H9 (cell line): ENCODE measurements around the gene PHF12. TPM values are rescaled to one million over a fixed set of nuclear protein-coding genes. Genes with fewer than 3 reads are reported as not detected.

Experiments
- DNase-seq: peaks from one replicate; pipeline ENCODE4 v3.0.0-alpha.2; 2017
- H2AFZ ChIP-seq: one replicate; pipeline ENCODE4 v1.6.1; 2013; ENCODE audit warnings: mild to moderate bottlenecking, low read length, control low read depth, moderate library complexity
- H2AK5ac ChIP-seq: 2 replicates; pipeline ENCODE4 v1.6.1; 2013; ENCODE audit warnings: low read length, control low read depth, mixed read lengths; ENCODE audit not compliant: insufficient read length
- H2BK120ac ChIP-seq: one replicate; pipeline ENCODE4 v1.6.1; 2013; ENCODE audit warnings: low read depth, mild to moderate bottlenecking, low read length, control low read depth, inconsistent platforms; ENCODE audit not compliant: poor library complexity, severe bottlenecking
- H2BK12ac ChIP-seq: 2 replicates; pipeline ENCODE4 v1.6.1; 2013; ENCODE audit warnings: low read length, control low read depth, mixed read lengths, low read depth; ENCODE audit not compliant: insufficient read length
- H2BK15ac ChIP-seq: 2 replicates; pipeline ENCODE4 v1.6.1; 2013; ENCODE audit warnings: low read depth, low read length, control low read depth
- H2BK20ac ChIP-seq: one replicate; pipeline ENCODE4 v1.6.1; 2013; ENCODE audit warnings: low read depth, mild to moderate bottlenecking, low read length, control low read depth, inconsistent platforms; ENCODE audit not compliant: poor library complexity, severe bottlenecking
- H2BK5ac ChIP-seq: 2 replicates; pipeline ENCODE4 v1.6.1; 2013; ENCODE audit warnings: low read length, control low read depth, mixed read lengths; ENCODE audit not compliant: insufficient read length
- H3K14ac ChIP-seq: 2 replicates; pipeline ENCODE4 v1.6.1; 2013; ENCODE audit warnings: low read length, control low read depth; ENCODE audit not compliant: insufficient read depth
- H3K18ac ChIP-seq: 2 replicates; pipeline ENCODE4 v1.6.1; 2013; ENCODE audit warnings: low read depth, mild to moderate bottlenecking, mixed read lengths, low read length, control low read depth; ENCODE audit not compliant: insufficient read length
- H3K23ac ChIP-seq: 2 replicates; pipeline ENCODE4 v1.6.1; 2013; ENCODE audit warnings: low read length, control low read depth, mixed read lengths, low read depth; ENCODE audit not compliant: insufficient read length
- H3K23me2 ChIP-seq: 2 replicates; pipeline ENCODE4 v1.6.1; 2013; ENCODE audit warnings: low read depth, mild to moderate bottlenecking, mixed read lengths, low read length, control low read depth; ENCODE audit not compliant: insufficient read length, poor library complexity, severe bottlenecking
- H3K27ac ChIP-seq: 2 replicates; pipeline ENCODE4 v1.5.1; 2013; ENCODE audit warnings: low read length, control low read depth, mixed read lengths, low read depth; ENCODE audit not compliant: insufficient read length
- H3K27me3 ChIP-seq: 2 replicates; pipeline ENCODE4 v1.6.1; 2013; ENCODE audit warnings: low read length, control low read depth, inconsistent platforms; ENCODE audit not compliant: insufficient read depth
- H3K4ac ChIP-seq: 2 replicates; pipeline ENCODE4 v1.6.1; 2013; ENCODE audit warnings: low read depth, mild to moderate bottlenecking, control low read depth, inconsistent platforms, low read length, moderate library complexity
- H3K4me1 ChIP-seq: 2 replicates; pipeline ENCODE4 v1.6.1; 2013; ENCODE audit warnings: low read length, control low read depth, inconsistent platforms; ENCODE audit not compliant: insufficient read depth
- H3K4me2 ChIP-seq: 2 replicates; pipeline ENCODE4 v1.6.1; 2013; ENCODE audit warnings: low read length, control low read depth, mixed read lengths; ENCODE audit not compliant: insufficient read length, insufficient read depth
- H3K56ac ChIP-seq: 2 replicates; pipeline ENCODE4 v1.6.1; 2013; ENCODE audit warnings: low read depth, mild to moderate bottlenecking, mixed read lengths, low read length, control low read depth; ENCODE audit not compliant: insufficient read length
- H3K79me1 ChIP-seq: 2 replicates; pipeline ENCODE4 v1.6.1; 2013; ENCODE audit warnings: low read depth, mild to moderate bottlenecking, moderate library complexity, low read length, control low read depth, inconsistent platforms; ENCODE audit not compliant: insufficient read depth, poor library complexity, severe bottlenecking
- H3K79me2 ChIP-seq: 2 replicates; pipeline ENCODE4 v1.6.1; 2013; ENCODE audit warnings: low read length, control low read depth, inconsistent platforms; ENCODE audit not compliant: insufficient read depth
- H3K9ac ChIP-seq: 2 replicates; pipeline ENCODE4 v1.6.1; 2013; ENCODE audit warnings: low read length, control low read depth, mixed read lengths; ENCODE audit not compliant: insufficient read length; ENCODE audit errors: extremely low read depth
- H3K9me3 ChIP-seq: one replicate; pipeline ENCODE4 v1.6.1; 2013; ENCODE audit warnings: low read depth, low read length, inconsistent platforms; ENCODE audit not compliant: control insufficient read depth
- H3T11ph ChIP-seq: one replicate; pipeline ENCODE4 v1.6.1; 2013; ENCODE audit warnings: mild to moderate bottlenecking, low read length, control low read depth, inconsistent platforms
- H4K20me1 ChIP-seq: one replicate; pipeline ENCODE4 v1.6.1; 2013; ENCODE audit not compliant: control insufficient read depth, insufficient read length, insufficient read depth
- H4K5ac ChIP-seq: 2 replicates; pipeline ENCODE4 v1.6.1; 2013; ENCODE audit warnings: low read depth, mild to moderate bottlenecking, mixed read lengths, low read length, control low read depth; ENCODE audit not compliant: insufficient read length
- H4K8ac ChIP-seq: replicated peaks from 2 replicates; pipeline ENCODE4 v1.6.1; 2013; ENCODE audit warnings: low read length, control low read depth, mixed read lengths, low read depth; ENCODE audit not compliant: insufficient read length
- H4K91ac ChIP-seq: 2 replicates; pipeline ENCODE4 v1.6.1; 2013; ENCODE audit warnings: low read depth, mild to moderate bottlenecking, moderate library complexity, mixed read lengths, low read length, control low read depth; ENCODE audit not compliant: insufficient read length
- H3K27ac Mint-ChIP-seq, 3 experiments: 2 replicates in 2 of 3; 3 replicates in 1 of 3; pipeline ENCODE4 v1.8.0; 2020 to 2021; ENCODE audit warnings: mixed read lengths in 3 of 3, mild to moderate bottlenecking in 1 of 3, moderate library complexity in 1 of 3
- H3K27me3 Mint-ChIP-seq: 2 replicates; pipeline ENCODE4 v1.8.0; 2021; ENCODE audit warnings: low read depth, mild to moderate bottlenecking, moderate library complexity, mixed read lengths
- H3K36me3 Mint-ChIP-seq, 3 experiments: 2 replicates in 2 of 3; 3 replicates in 1 of 3; pipeline ENCODE4 v1.8.0; 2020 to 2021; ENCODE audit warnings: low read depth in 3 of 3, mixed read lengths in 3 of 3; ENCODE audit not compliant: insufficient read depth in 1 of 3
- H3K4me1 Mint-ChIP-seq, 2 experiments: 2 replicates each; pipeline ENCODE4 v1.8.0; 2020; ENCODE audit warnings: mixed read lengths in 2 of 2
- H3K4me3 Mint-ChIP-seq, 2 experiments: 2 replicates in 1 of 2; 3 replicates in 1 of 2; pipeline ENCODE4 v1.8.0; 2020 to 2021; ENCODE audit warnings: mild to moderate bottlenecking in 2 of 2, mixed read lengths in 2 of 2, moderate library complexity in 1 of 2
- H3K9me3 Mint-ChIP-seq, 2 experiments: 2 replicates in 1 of 2; 3 replicates in 1 of 2; pipeline ENCODE4 v1.8.0; 2020; ENCODE audit warnings: mild to moderate bottlenecking in 2 of 2, mixed read lengths in 2 of 2, moderate library complexity in 1 of 2
- WGBS: extraction: QIAGEN DNeasy Blood & Tissue Kit; methylation state at CpG from one replicate; pipeline ENCODE4 v1.1.7; 2013; ENCODE audit warnings: missing lambda C conversion rate, low lambda C conversion rate, mixed read lengths; ENCODE audit not compliant: insufficient read length; ENCODE audit errors: extremely low coverage; 5-methylcytosine and 5-hydroxymethylcytosine counted together
- total RNA-seq: library from RNA; stranded (reverse); gene quantifications from 2 replicates; pipeline ENCODE4 v1.2.1, GENCODE V29; 2021
- TF ChIP-seq, protein P1 (sequence below): fragments of 200-600 bp; sonication (generic); conservative IDR thresholded peaks from 3 replicates; pipeline ENCODE4 v1.8.0; 2021; ENCODE audit warnings: antibody characterized with exemption, mild to moderate bottlenecking

Gene PHF12
- total RNA-seq, 1 experiment from 2014 or later: 62.1 TPM

DNA sequence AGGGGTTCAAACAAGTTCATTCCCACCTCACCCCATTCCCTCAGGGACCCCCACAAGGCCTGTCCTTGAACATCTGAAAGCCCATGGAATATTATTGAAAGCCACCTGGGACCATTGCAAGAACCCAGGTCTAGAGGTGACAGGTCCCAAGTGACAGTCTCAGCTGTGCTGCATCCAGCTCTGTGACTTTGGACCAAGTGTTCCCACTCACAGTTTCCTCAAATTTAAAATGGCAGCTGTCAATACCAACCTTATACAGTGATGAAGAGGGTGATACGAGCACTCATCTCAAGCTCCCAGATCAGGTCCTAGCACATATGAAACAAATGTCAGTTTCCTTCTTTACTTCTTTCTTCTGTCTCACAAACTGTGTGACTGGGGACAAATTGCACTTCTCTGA is 87.4 kb downstream of the PHF12 start:
- no peaks in the 10 kb centered on the region for H3K27me3 ChIP-seq
- Mint-ChIP-seq H3K27me3 (peaks cover 6% of the 10 kb centered on the region), H3K4me3 (no peak overlapping the region), H3K36me3 (peaks cover 10 to 17% (median 16%) of the 10 kb centered on the region in 3 experiments; a peak in 6 of 7 replicates), H3K4me1 (peaks cover 14 to 21% of the 10 kb centered on the region in 2 experiments), H3K27ac (no peak overlapping the region), H3K9me3 (no peaks in the 10 kb centered on the region)
- H3K4me1 ChIP-seq: no peaks in the 10 kb centered on the region; the same call in 1 of the 2 replicates
- no peak for DNase-seq
- H3K56ac ChIP-seq: no peak overlapping the region
- no peak overlapping the region for H2AFZ ChIP-seq
- H2BK5ac ChIP-seq: no peak overlapping the region
- H2BK20ac ChIP-seq: no peak overlapping the region
- no peaks in the 10 kb centered on the region for H4K20me1 ChIP-seq
- no peak overlapping the region for H2BK120ac ChIP-seq
- H3K9me3 ChIP-seq: no peaks in the 10 kb centered on the region
- no CpG with 5 or more reads among the region's 1 CpG for WGBS
- H3K27ac ChIP-seq: no peak overlapping the region
- no peak overlapping the region for H3T11ph ChIP-seq
- H4K5ac ChIP-seq: no peak overlapping the region
- no peak overlapping the region for H4K91ac ChIP-seq
- H4K8ac ChIP-seq: no peak overlapping the region
- no peak overlapping the region for H3K9ac ChIP-seq
- peaks cover 3% of the 10 kb centered on the region for H3K23me2 ChIP-seq
- no peak overlapping the region for H2AK5ac ChIP-seq
- no peak overlapping the region for H2BK15ac ChIP-seq
- no peaks in the 10 kb centered on the region for H3K79me2 ChIP-seq
- no peak overlapping the region for H3K23ac ChIP-seq
- H3K14ac ChIP-seq: no peak overlapping the region
- H2BK12ac ChIP-seq: no peak overlapping the region
- TF ChIP-seq, protein P1, sequence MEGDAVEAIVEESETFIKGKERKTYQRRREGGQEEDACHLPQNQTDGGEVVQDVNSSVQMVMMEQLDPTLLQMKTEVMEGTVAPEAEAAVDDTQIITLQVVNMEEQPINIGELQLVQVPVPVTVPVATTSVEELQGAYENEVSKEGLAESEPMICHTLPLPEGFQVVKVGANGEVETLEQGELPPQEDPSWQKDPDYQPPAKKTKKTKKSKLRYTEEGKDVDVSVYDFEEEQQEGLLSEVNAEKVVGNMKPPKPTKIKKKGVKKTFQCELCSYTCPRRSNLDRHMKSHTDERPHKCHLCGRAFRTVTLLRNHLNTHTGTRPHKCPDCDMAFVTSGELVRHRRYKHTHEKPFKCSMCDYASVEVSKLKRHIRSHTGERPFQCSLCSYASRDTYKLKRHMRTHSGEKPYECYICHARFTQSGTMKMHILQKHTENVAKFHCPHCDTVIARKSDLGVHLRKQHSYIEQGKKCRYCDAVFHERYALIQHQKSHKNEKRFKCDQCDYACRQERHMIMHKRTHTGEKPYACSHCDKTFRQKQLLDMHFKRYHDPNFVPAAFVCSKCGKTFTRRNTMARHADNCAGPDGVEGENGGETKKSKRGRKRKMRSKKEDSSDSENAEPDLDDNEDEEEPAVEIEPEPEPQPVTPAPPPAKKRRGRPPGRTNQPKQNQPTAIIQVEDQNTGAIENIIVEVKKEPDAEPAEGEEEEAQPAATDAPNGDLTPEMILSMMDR: no peak
- H3K18ac ChIP-seq: no peak overlapping the region
- H3K4ac ChIP-seq: no peak overlapping the region
- H3K79me1 ChIP-seq: no peaks in the 10 kb centered on the region
- no peak overlapping the region for H3K4me2 ChIP-seq
